ENCODE data around the gene PLET1. TPM values are rescaled to one million over a fixed set of nuclear protein-coding genes. Genes with fewer than 3 reads are reported as not detected.

PLET1 gene
- total and polyA plus RNA-seq, 2 experiments from 2014 or later: not detected

GRCh38 chr11:112270551-112271180, 10.0 kb upstream of the PLET1 start:
- Histone ChIP-seq H2AFZ (no peak overlapping the region), H3K4me3 (no peak overlapping the region), H3K27ac (no peak overlapping the region), H3K79me2 (no peaks in the 10 kb centered on the region), H3K9me2 (replicated peaks; ENCODE audit: insufficient read depth) (no peaks in the 10 kb centered on the region), H3K36me3 (replicated peaks; ENCODE audit: insufficient read depth, low read depth) (no peaks in the 10 kb centered on the region), H3K27me3 (no peaks in the 10 kb centered on the region), H3K4me2 (no peak overlapping the region), H4K20me1 (ENCODE audit: insufficient read depth, poor library complexity, severe bottlenecking) (no peaks in the 10 kb centered on the region), H3K9me3 (ENCODE audit: low read depth) (no peaks in the 10 kb centered on the region), H3K4me1 (ENCODE audit: insufficient read depth) (peaks cover 2% of the 10 kb centered on the region)
- peak; percentile 21 for DNase-seq (ENCODE audit: low spot score)
- TF ChIP-seq CTCF (IDR thresholded peaks at IDR 0.05; ENCODE audit: poor library complexity) (no peak), EZH2phosphoT487 (IDR thresholded peaks at IDR 0.05; ENCODE audit: low read depth, severe bottlenecking, unreplicated experiment) (no peak), EZH2 (IDR thresholded peaks at IDR 0.05; ENCODE audit: borderline replicate concordance) (no peak)
- 57% methylated on average over 12 of the region's 12 CpGs for WGBS (ENCODE audit: low lambda C conversion rate, missing lambda C conversion rate)

GRCh38 chr11:112269139-112269538, 8.5 kb upstream of the PLET1 start:
- no peak for DNase-seq (ENCODE audit: low spot score)
- peaks cover 4% of the 10 kb centered on the region for H3K4me1 ChIP-seq (ENCODE audit: insufficient read depth)
- WGBS (ENCODE audit: low lambda C conversion rate, missing lambda C conversion rate): 67% methylated on average over 6 of the region's 6 CpGs
- no peak overlapping the region for H3K4me3 ChIP-seq
- H3K36me3 ChIP-seq (replicated peaks; ENCODE audit: insufficient read depth, low read depth): no peaks in the 10 kb centered on the region
- no peak overlapping the region for H3K4me2 ChIP-seq
- no peak overlapping the region for H3K27ac ChIP-seq
- H3K9me2 ChIP-seq (replicated peaks; ENCODE audit: insufficient read depth): no peaks in the 10 kb centered on the region
- TF ChIP-seq CTCF (IDR thresholded peaks at IDR 0.05; ENCODE audit: poor library complexity) (no peak), EZH2 (IDR thresholded peaks at IDR 0.05; ENCODE audit: borderline replicate concordance) (no peak), EZH2phosphoT487 (IDR thresholded peaks at IDR 0.05; ENCODE audit: low read depth, severe bottlenecking, unreplicated experiment) (no peak)
- no peaks in the 10 kb centered on the region for H4K20me1 ChIP-seq (ENCODE audit: insufficient read depth, poor library complexity, severe bottlenecking)
- no peaks in the 10 kb centered on the region for H3K79me2 ChIP-seq
- no peaks in the 10 kb centered on the region for H3K27me3 ChIP-seq
- no peaks in the 10 kb centered on the region for H3K9me3 ChIP-seq (ENCODE audit: low read depth)
- no peak overlapping the region for H2AFZ ChIP-seq

- DNase-seq (ENCODE audit: low spot score): no peak
- Histone ChIP-seq H3K9me2 (replicated peaks; ENCODE audit: insufficient read depth) (no peaks in the 10 kb centered on the region), H3K9me3 (ENCODE audit: low read depth) (no peaks in the 10 kb centered on the region), H3K4me1 (ENCODE audit: insufficient read depth) (peaks cover 4% of the 10 kb centered on the region), H3K36me3 (replicated peaks; ENCODE audit: insufficient read depth, low read depth) (no peaks in the 10 kb centered on the region), H3K4me3 (no peak overlapping the region), H3K27ac (no peak overlapping the region), H3K4me2 (no peak overlapping the region), H2AFZ (no peak overlapping the region), H3K79me2 (no peaks in the 10 kb centered on the region), H4K20me1 (ENCODE audit: insufficient read depth, poor library complexity, severe bottlenecking) (no peaks in the 10 kb centered on the region), H3K27me3 (no peaks in the 10 kb centered on the region)
- WGBS (ENCODE audit: low lambda C conversion rate, missing lambda C conversion rate): 74% methylated on average over 5 of the region's 5 CpGs
- no peak for TF ChIP-seq CTCF (IDR thresholded peaks at IDR 0.05; ENCODE audit: poor library complexity)
- no peak for TF ChIP-seq EZH2phosphoT487 (IDR thresholded peaks at IDR 0.05; ENCODE audit: low read depth, severe bottlenecking, unreplicated experiment)
- no peak for TF ChIP-seq EZH2 (IDR thresholded peaks at IDR 0.05; ENCODE audit: borderline replicate concordance)
Measured at GRCh38 chr11:112268406-112268805, 7.7 kb upstream of the PLET1 start.

All from hepatocyte (in vitro differentiated cells).